ENCODE results near the gene DICER1. TPM values are rescaled to one million over a fixed set of nuclear protein-coding genes. Genes with fewer than 3 reads are reported as not detected.

Gene DICER1
- total RNA-seq, 1 experiment from 2014 or later, result 57.1 TPM

DNA sequence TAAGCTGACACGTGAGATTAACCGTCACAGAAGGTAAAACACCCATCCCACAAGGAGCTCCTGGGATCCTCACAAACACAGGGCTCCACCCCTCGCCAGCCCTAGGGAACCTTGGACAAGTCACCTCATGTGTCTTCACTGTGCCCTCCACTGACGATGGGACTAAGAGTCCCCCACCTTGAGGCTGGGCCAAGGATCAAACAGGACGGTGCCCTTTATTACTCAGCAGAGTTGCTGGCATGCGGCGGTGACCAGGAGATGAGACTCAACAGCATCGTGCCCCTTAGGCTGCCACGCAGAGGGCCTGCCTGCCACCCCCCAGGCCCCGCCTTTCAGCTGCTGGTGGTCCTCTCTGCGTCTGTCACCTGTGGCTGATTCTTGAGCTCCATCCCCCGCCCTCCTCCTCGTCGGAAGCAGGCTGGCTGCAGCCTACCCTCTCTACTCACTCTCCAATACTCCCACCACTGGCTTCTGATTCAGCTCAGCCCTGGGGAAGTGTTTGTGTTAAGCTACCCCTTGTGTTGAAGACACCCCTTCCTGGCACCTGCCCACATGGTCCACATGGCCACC lies 105.2 kb downstream of the DICER1 start:
- DNase-seq (ENCODE audit: low spot score), result no peak
- intact Hi-C loops (cut with micrococcal nuclease; ENCODE audit: unreplicated experiment), result no loop called here
- Histone ChIP-seq H3K27me3 (replicated peaks; ENCODE audit: insufficient read depth, low read depth, low read length, poor library complexity) (no peaks in the 10 kb centered on the region), H3K36me3 (ENCODE audit: insufficient read depth, low read length, poor library complexity, severe bottlenecking) (no peaks in the 10 kb centered on the region), H3K27ac (ENCODE audit: low read depth, low read length, poor library complexity, severe bottlenecking) (no peak overlapping the region), H3K9me3 (ENCODE audit: low read depth, low read length, poor library complexity, severe bottlenecking) (no peaks in the 10 kb centered on the region), H3K4me1 (ENCODE audit: insufficient read depth, low read length, poor library complexity, severe bottlenecking) (no peaks in the 10 kb centered on the region), H3K4me3 (ENCODE audit: low read depth, low read length, poor library complexity, severe bottlenecking) (no peak overlapping the region)
- TF ChIP-seq, protein P1, sequence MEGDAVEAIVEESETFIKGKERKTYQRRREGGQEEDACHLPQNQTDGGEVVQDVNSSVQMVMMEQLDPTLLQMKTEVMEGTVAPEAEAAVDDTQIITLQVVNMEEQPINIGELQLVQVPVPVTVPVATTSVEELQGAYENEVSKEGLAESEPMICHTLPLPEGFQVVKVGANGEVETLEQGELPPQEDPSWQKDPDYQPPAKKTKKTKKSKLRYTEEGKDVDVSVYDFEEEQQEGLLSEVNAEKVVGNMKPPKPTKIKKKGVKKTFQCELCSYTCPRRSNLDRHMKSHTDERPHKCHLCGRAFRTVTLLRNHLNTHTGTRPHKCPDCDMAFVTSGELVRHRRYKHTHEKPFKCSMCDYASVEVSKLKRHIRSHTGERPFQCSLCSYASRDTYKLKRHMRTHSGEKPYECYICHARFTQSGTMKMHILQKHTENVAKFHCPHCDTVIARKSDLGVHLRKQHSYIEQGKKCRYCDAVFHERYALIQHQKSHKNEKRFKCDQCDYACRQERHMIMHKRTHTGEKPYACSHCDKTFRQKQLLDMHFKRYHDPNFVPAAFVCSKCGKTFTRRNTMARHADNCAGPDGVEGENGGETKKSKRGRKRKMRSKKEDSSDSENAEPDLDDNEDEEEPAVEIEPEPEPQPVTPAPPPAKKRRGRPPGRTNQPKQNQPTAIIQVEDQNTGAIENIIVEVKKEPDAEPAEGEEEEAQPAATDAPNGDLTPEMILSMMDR (conservative IDR thresholded peaks at IDR 0.05; ENCODE audit: low read depth, low read length), result no peak
- TF ChIP-seq EZH2 (IDR thresholded peaks at IDR 0.05; ENCODE audit: borderline replicate concordance, low read depth, low read length, poor library complexity, severe bottlenecking), result no peak
- POLR2A ChIA-PET (ENCODE audit: low non-redundant PET), result no interaction called here
- BruUV-seq (replicated peaks), result no TSS peak
- CTCF ChIA-PET, result no interaction called here

DNA sequence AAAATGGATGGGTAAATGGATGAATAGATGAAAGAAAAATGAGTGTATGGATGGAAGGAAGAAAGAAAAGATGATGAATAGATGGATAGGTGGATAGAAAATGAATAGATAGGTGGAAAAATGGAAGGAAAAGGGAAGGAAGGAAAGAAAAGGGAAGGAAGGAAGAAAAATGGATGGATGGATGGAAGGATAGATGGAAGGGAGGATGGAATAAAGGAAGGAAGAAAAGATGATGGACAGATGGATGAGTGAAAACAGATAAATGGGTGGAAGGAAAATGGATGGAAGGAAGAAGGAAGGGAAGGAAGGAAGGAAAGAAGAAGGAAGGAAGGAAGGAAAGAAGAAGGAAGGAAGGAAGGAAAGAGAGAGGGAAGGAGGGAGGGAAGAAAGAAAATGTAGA lies 107.4 kb downstream of the DICER1 start:
- CTCF ChIA-PET, result no interaction called here
- TF ChIP-seq, protein P1 (conservative IDR thresholded peaks at IDR 0.05; ENCODE audit: low read depth, low read length), result no peak
- TF ChIP-seq EZH2 (IDR thresholded peaks at IDR 0.05; ENCODE audit: borderline replicate concordance, low read depth, low read length, poor library complexity, severe bottlenecking), result no peak
- Histone ChIP-seq H3K4me3 (ENCODE audit: low read depth, low read length, poor library complexity, severe bottlenecking) (no peak overlapping the region), H3K9me3 (ENCODE audit: low read depth, low read length, poor library complexity, severe bottlenecking) (no peaks in the 10 kb centered on the region), H3K27me3 (replicated peaks; ENCODE audit: insufficient read depth, low read depth, low read length, poor library complexity) (no peaks in the 10 kb centered on the region), H3K36me3 (ENCODE audit: insufficient read depth, low read length, poor library complexity, severe bottlenecking) (no peaks in the 10 kb centered on the region), H3K27ac (ENCODE audit: low read depth, low read length, poor library complexity, severe bottlenecking) (no peak overlapping the region), H3K4me1 (ENCODE audit: insufficient read depth, low read length, poor library complexity, severe bottlenecking) (no peaks in the 10 kb centered on the region)
- POLR2A ChIA-PET (ENCODE audit: low non-redundant PET), result no interaction called here
- no TSS peak for BruUV-seq (replicated peaks)
- intact Hi-C loops (cut with micrococcal nuclease; ENCODE audit: unreplicated experiment), result no loop called here
- no peak for DNase-seq (ENCODE audit: low spot score)

DNA sequence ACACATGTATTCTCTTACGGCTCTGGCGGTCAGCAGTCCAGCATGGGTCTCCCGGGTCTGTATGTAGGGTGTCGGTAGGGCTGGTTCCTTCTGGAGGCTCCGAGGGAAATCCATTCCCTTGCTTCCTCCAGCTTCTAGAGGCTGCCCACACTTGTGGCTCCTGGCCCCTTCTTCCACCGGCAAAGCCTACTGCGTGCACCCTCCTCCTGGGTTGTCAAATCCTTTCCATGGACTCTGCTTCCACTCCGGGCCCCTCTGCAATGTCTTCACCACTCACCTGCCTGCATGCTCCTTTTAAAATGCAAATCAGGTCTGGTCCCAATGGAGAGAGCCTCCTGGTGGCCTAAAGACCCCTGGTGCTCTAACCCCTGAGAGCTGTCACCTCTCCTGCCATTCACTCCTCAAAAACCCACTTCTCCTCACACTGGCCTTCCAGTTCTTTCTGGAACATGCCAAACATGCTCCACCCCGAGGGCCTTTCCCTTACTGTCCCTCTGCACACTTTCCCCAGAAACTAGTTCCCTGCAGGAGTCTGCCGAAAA lies 108.5 kb downstream of the DICER1 start:
- Histone ChIP-seq H3K27me3 (replicated peaks; ENCODE audit: insufficient read depth, low read depth, low read length, poor library complexity) (no peaks in the 10 kb centered on the region), H3K4me1 (ENCODE audit: insufficient read depth, low read length, poor library complexity, severe bottlenecking) (no peaks in the 10 kb centered on the region), H3K4me3 (ENCODE audit: low read depth, low read length, poor library complexity, severe bottlenecking) (no peak overlapping the region), H3K9me3 (ENCODE audit: low read depth, low read length, poor library complexity, severe bottlenecking) (no peaks in the 10 kb centered on the region), H3K27ac (ENCODE audit: low read depth, low read length, poor library complexity, severe bottlenecking) (no peak overlapping the region), H3K36me3 (ENCODE audit: insufficient read depth, low read length, poor library complexity, severe bottlenecking) (no peaks in the 10 kb centered on the region)
- no peak for DNase-seq (ENCODE audit: low spot score)
- POLR2A ChIA-PET (ENCODE audit: low non-redundant PET), result no interaction called here
- intact Hi-C loops (cut with micrococcal nuclease; ENCODE audit: unreplicated experiment), result no loop called here
- CTCF ChIA-PET, result no interaction called here
- BruUV-seq (replicated peaks), result no TSS peak
- TF ChIP-seq, protein P1 (conservative IDR thresholded peaks at IDR 0.05; ENCODE audit: low read depth, low read length), result no peak
- no peak for TF ChIP-seq EZH2 (IDR thresholded peaks at IDR 0.05; ENCODE audit: borderline replicate concordance, low read depth, low read length, poor library complexity, severe bottlenecking)
